Endothelial cell of umbilical vein (primary cell): ENCODE data around the gene OR7C2. TPM values are rescaled to one million over a fixed set of nuclear protein-coding genes. Genes with fewer than 3 reads are reported as not detected.

Experiments used
- BruUV-seq: library from RNA; stranded (reverse); fragments of 400-500 nt; replicated peaks from 2 replicates; lab custom pipeline; 2021; lab: Mats Ljungman, UMichigan
- CTCF ChIA-PET: fragments of 300-600, 350-600 bp; sonication (Branson Sonifier 250); formaldehyde crosslinking; loops from one replicate; lab custom pipeline; 2021; ENCODE audit warnings: antibody characterized with exemption, inconsistent platforms; lab: Charles Lee
- POLR2A ChIA-PET: fragments of 300-600, 350-600 bp; sonication (Branson Sonifier 250); formaldehyde crosslinking; loops from one replicate; lab custom pipeline; 2021; ENCODE audit warnings: antibody characterized with exemption, inconsistent platforms; lab: Charles Lee
- DNase-seq: peaks from one replicate; pipeline ENCODE4 v3.0.0-alpha.2; 2011; ENCODE audit warnings: low read depth, low spot score
- FAIRE-seq: peaks from 2 replicates; lab custom pipeline; 2011; peaks lifted over from hg19 to GRCh38; lab: Jason Lieb, UNC
- H2AFZ ChIP-seq: 2 replicates; pipeline ENCODE4 v1.6.0; 2012; ENCODE audit warnings: low read depth, low read length, control low read depth, inconsistent platforms
- H3K27ac ChIP-seq: 2 replicates; pipeline ENCODE4 v1.5.1; 2011; ENCODE audit warnings: low read depth, mild to moderate bottlenecking, control low read depth, low read length, moderate library complexity; ENCODE audit not compliant: insufficient read depth
- H3K27me3 ChIP-seq, 2 experiments: 2 replicates each; pipeline versions ENCODE4 v1.6.0 to v1.6.1; 2011; ENCODE audit warnings: low read length in 2 of 2, mixed read lengths in 1 of 2; ENCODE audit not compliant: control insufficient read depth in 2 of 2, insufficient read depth in 2 of 2
- H3K36me3 ChIP-seq, 2 experiments: 2 replicates in 1 of 2; 3 replicates in 1 of 2; pipeline ENCODE4 v1.5.1; 2011; ENCODE audit warnings: low read length in 2 of 2, mild to moderate bottlenecking in 1 of 2, moderate library complexity in 1 of 2; ENCODE audit not compliant: control insufficient read depth in 2 of 2, insufficient read depth in 2 of 2; ENCODE audit errors: extremely low read depth in 1 of 2
- H3K4me1 ChIP-seq: 3 replicates; pipeline ENCODE4 v1.5.1; 2011; ENCODE audit warnings: mild to moderate bottlenecking, low read length; ENCODE audit not compliant: control insufficient read depth, insufficient read depth; ENCODE audit errors: extremely low read depth
- H3K4me2 ChIP-seq: 2 replicates; pipeline ENCODE4 v1.6.1; 2011; ENCODE audit warnings: low read length, control low read depth, mixed read lengths; ENCODE audit not compliant: insufficient read depth
- H3K4me3 ChIP-seq, 3 experiments: fragments of 200-600 bp in 1 of 3; sonication (generic), shearing (Covaris generic) in 1 of 3; replicated peaks in 1 of 3; 2 replicates each; pipeline ENCODE4 v1.5.1; 2011 to 2016; ENCODE audit warnings: control low read depth in 3 of 3, low read length in 3 of 3, mild to moderate bottlenecking in 2 of 3, inconsistent platforms in 1 of 3, low read depth in 1 of 3, moderate library complexity in 1 of 3; ENCODE audit not compliant: insufficient read depth in 1 of 3
- H3K79me2 ChIP-seq: 2 replicates; pipeline ENCODE4 v1.6.0; 2012; ENCODE audit warnings: low read length, inconsistent platforms; ENCODE audit not compliant: control insufficient read depth, insufficient read depth
- H3K9ac ChIP-seq: replicated peaks from 2 replicates; pipeline ENCODE3; 2011; ENCODE audit warnings: low read length, control low read depth; ENCODE audit not compliant: insufficient read depth; ENCODE audit errors: extremely low read depth
- H3K9me1 ChIP-seq: replicated peaks from 3 replicates; pipeline ENCODE4 v1.6.0; 2011; ENCODE audit warnings: mild to moderate bottlenecking, low read length; ENCODE audit not compliant: control insufficient read depth, insufficient read depth; ENCODE audit errors: extremely low read depth
- H3K9me3 ChIP-seq: replicated peaks from 2 replicates; pipeline ENCODE4 v1.5.1; 2012; ENCODE audit warnings: low read length, inconsistent platforms; ENCODE audit not compliant: control insufficient read depth, insufficient read depth
- H4K20me1 ChIP-seq: replicated peaks from 2 replicates; pipeline ENCODE3; 2011; ENCODE audit warnings: mild to moderate bottlenecking, low read length; ENCODE audit not compliant: control insufficient read depth, insufficient read depth; ENCODE audit errors: extremely low read depth
- CTCF ChIP-seq, 2 donors: IDR thresholded peaks; 1 replicate in 1 of 2; 2 replicates in 1 of 2; pipeline ENCODE4 v1.5.1; 2011; ENCODE audit warnings: low read length in 2 of 2, mild to moderate bottlenecking in 2 of 2, moderate library complexity in 2 of 2, control low read depth in 1 of 2, inconsistent platforms in 1 of 2, low read depth in 1 of 2; ENCODE audit not compliant: insufficient read depth in 1 of 2; ENCODE audit errors: extremely low read depth in 1 of 2
- EZH2 ChIP-seq: IDR thresholded peaks from 2 replicates; pipeline ENCODE4 v1.6.1; 2012; ENCODE audit warnings: borderline replicate concordance, low read depth, mild to moderate bottlenecking, moderate library complexity, low read length, inconsistent platforms; ENCODE audit not compliant: severe bottlenecking
- FOS ChIP-seq: IDR thresholded peaks from 2 replicates; pipeline ENCODE4 v1.6.1; 2011; ENCODE audit warnings: mild to moderate bottlenecking, low read length, moderate library complexity, borderline replicate concordance; ENCODE audit not compliant: insufficient read depth
- GATA2 ChIP-seq: IDR thresholded peaks from 2 replicates; pipeline ENCODE4 v1.7.0; 2011; ENCODE audit warnings: low read depth, mild to moderate bottlenecking, moderate library complexity, mixed read lengths, low read length; ENCODE audit not compliant: insufficient read length, insufficient read depth
- JUN ChIP-seq: IDR thresholded peaks from 2 replicates; pipeline ENCODE4 v1.6.1; 2011; ENCODE audit warnings: borderline replicate concordance, low read depth; ENCODE audit not compliant: insufficient read length, insufficient read depth
- MAX ChIP-seq: IDR thresholded peaks from 2 replicates; pipeline ENCODE4 v1.6.1; 2011; ENCODE audit not compliant: insufficient read depth, insufficient read length
- MYC ChIP-seq: IDR thresholded peaks from one replicate; pipeline ENCODE4 v1.6.1; 2011; ENCODE audit warnings: mild to moderate bottlenecking, low read depth, low read length
- POLR2A ChIP-seq: IDR thresholded peaks from 2 replicates; pipeline ENCODE4 v1.6.1; 2012; ENCODE audit warnings: low read depth, mild to moderate bottlenecking, control low read depth, low read length
- POLR2AphosphoS5 ChIP-seq: IDR thresholded peaks from 2 replicates; pipeline ENCODE4 v1.6.1; 2012; ENCODE audit warnings: low read depth, mild to moderate bottlenecking, control low read depth, low read length, moderate library complexity; ENCODE audit not compliant: insufficient read depth
- dilution Hi-C: fragments of 300-500 bp; cut with MboI; formaldehyde crosslinking; loops from one replicate; pipeline ENCODE4 v1.15.0; 2019; ENCODE audit warnings: low sequenced_read_pairs; ENCODE audit not compliant: extremely low pct_ligation_motif_present
- intact Hi-C: fragments of 100-400 bp; cut with micrococcal nuclease; formaldehyde crosslinking; loops from one replicate; pipeline ENCODE4 v1.10.0; 2022
- polyA plus RNA-seq, 4 experiments: library from polyadenylated mRNA; depleted of rRNA in 3 of 4; stranded (reverse) in 3 of 4; unstranded in 1 of 4; fragments of >200 nt; gene quantifications; 2 replicates each; pipeline versions ENCODE4 v1.2.1 to v1.2.3, GENCODE V29; 2011 to 2012; ENCODE audit warnings: missing spikeins in 1 of 4
- total RNA-seq: library from RNA; stranded (reverse); gene quantifications from 2 replicates; pipeline ENCODE4 v1.2.3, GENCODE V29; 2021

OR7C2 gene
- total and polyA plus RNA-seq, 2 donors (not counting 3 experiments of a cell fraction or from before 2014, with no cell fraction given) = not detected

- Histone ChIP-seq H3K9ac (no peak overlapping the region), H3K27me3 (no peaks in the 10 kb centered on the region), H2AFZ (no peak overlapping the region), H3K27ac (no peak overlapping the region), H3K9me3 (no peaks in the 10 kb centered on the region), H4K20me1 (no peaks in the 10 kb centered on the region), H3K36me3 (no peaks in the 10 kb centered on the region), H3K9me1 (no peaks in the 10 kb centered on the region), H3K4me2 (no peak overlapping the region), H3K4me1 (no peaks in the 10 kb centered on the region), H3K4me3 (no peak overlapping the region), H3K79me2 (no peaks in the 10 kb centered on the region)
- no peak for TF ChIP-seq MYC
- CTCF ChIA-PET = no interaction called here
- no peak for DNase-seq
- no TSS peak for BruUV-seq
- FAIRE-seq = no peak
- intact Hi-C loops (no loop called here), dilution Hi-C loops (no loop called here)
- POLR2A ChIA-PET = no interaction called here
Observed at GRCh38 chr19:14940266-14940665, 1.0 kb upstream of the OR7C2 start.

- H2AFZ ChIP-seq = no peak overlapping the region
- no peaks in the 10 kb centered on the region for H3K36me3 ChIP-seq
- no peak for FAIRE-seq
- intact Hi-C loops (no loop called here), dilution Hi-C loops (no loop called here)
- TF ChIP-seq MYC (no peak), POLR2A (no peak), CTCF (IDR thresholded peaks at IDR 0.05; ENCODE audit: extremely low read depth in 1 of 2, insufficient read depth in 1 of 2, low read depth in 1 of 2, low read length in 2 of 2) (no peak), FOS (no peak), JUN (no peak), EZH2 (no peak), MAX (no peak), GATA2 (no peak), POLR2AphosphoS5 (no peak)
- no peaks in the 10 kb centered on the region for H3K27me3 ChIP-seq
- BruUV-seq = no TSS peak
- no peak for DNase-seq
- H3K4me2 ChIP-seq = no peak overlapping the region
- no peaks in the 10 kb centered on the region for H3K9me1 ChIP-seq
- H3K9me3 ChIP-seq = no peaks in the 10 kb centered on the region
- H4K20me1 ChIP-seq = no peaks in the 10 kb centered on the region
- H3K27ac ChIP-seq = no peak overlapping the region
- no peak overlapping the region for H3K4me3 ChIP-seq
- CTCF ChIA-PET = no interaction called here
- POLR2A ChIA-PET = no interaction called here
- no peaks in the 10 kb centered on the region for H3K4me1 ChIP-seq
- H3K9ac ChIP-seq = no peak overlapping the region
- H3K79me2 ChIP-seq = no peaks in the 10 kb centered on the region
Observed at GRCh38 chr19:14943601-14944000, 2.3 kb downstream of the OR7C2 start.
